Fibroblast of villous mesenchyme (primary cell): ENCODE results near the gene SLC30A3. TPM values are rescaled to one million over a fixed set of nuclear protein-coding genes. Genes with fewer than 3 reads are reported as not detected.

ENCODE experiments used
- DNase-seq: peaks from one replicate; pipeline ENCODE4 v3.0.0-alpha.2; 2010; ENCODE audit warnings: low read depth
- H3K4me3 ChIP-seq: 2 replicates; pipeline ENCODE4 v1.5.1; 2011; ENCODE audit warnings: low read depth, mild to moderate bottlenecking, low read length
- total RNA-seq: library from RNA; depleted of rRNA; stranded (reverse); fragments of >200 nt; gene quantifications from 2 replicates; pipeline ENCODE4 v1.2.3, GENCODE V29; 2012
- TF ChIP-seq, protein P1 (sequence below): IDR thresholded peaks from 2 replicates; pipeline ENCODE4 v1.5.1; 2012; ENCODE audit warnings: low read depth, mild to moderate bottlenecking, low read length; ENCODE audit not compliant: insufficient read depth

Gene SLC30A3
- total RNA-seq, 1 donor: not detected

DNA sequence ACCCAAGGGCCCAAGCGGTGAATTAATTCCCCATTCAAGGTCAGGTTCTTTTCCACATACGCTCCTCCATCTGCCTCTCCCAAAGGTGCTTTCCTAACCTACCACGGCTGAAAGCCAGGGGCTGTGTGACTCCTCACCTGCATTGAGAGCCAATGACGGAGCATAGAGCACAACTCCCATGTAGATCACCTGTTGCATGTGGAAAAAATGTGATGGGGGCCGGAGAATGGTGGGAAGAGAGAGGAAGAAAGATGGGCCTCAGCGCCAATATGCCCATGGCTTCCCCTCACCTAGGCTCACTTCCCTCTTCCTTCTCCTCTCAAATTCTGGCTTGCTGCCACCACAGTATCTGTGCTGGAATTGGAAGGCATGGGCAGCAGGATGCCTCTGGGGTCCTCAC is 56.5 kb downstream of the SLC30A3 start:
- DNase-seq: no peak
- TF ChIP-seq, protein P1, sequence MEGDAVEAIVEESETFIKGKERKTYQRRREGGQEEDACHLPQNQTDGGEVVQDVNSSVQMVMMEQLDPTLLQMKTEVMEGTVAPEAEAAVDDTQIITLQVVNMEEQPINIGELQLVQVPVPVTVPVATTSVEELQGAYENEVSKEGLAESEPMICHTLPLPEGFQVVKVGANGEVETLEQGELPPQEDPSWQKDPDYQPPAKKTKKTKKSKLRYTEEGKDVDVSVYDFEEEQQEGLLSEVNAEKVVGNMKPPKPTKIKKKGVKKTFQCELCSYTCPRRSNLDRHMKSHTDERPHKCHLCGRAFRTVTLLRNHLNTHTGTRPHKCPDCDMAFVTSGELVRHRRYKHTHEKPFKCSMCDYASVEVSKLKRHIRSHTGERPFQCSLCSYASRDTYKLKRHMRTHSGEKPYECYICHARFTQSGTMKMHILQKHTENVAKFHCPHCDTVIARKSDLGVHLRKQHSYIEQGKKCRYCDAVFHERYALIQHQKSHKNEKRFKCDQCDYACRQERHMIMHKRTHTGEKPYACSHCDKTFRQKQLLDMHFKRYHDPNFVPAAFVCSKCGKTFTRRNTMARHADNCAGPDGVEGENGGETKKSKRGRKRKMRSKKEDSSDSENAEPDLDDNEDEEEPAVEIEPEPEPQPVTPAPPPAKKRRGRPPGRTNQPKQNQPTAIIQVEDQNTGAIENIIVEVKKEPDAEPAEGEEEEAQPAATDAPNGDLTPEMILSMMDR: no peak
- H3K4me3 ChIP-seq: no peak overlapping the region

DNA sequence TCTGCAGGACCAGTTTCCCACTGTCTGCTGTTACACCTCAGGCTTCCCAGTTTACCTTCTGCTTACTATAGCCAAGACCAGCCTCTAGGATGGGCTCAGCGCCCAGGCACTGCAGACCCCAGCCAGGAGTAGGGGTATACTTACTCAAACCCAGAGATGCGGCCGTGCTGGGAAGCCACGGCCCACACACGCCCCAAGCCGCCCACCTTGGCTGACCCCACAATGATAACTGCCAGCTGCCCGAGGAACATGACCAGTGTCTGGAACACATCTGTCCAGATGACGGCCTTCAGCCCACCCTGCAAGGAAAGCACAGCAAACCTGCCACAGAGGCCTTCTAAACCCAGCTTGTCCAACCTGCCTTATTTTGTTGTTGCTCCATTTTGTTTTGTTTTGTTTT is 57.6 kb downstream of the SLC30A3 start:
- no peak for DNase-seq
- TF ChIP-seq, protein P1: no peak
- H3K4me3 ChIP-seq: no peak overlapping the region

DNA sequence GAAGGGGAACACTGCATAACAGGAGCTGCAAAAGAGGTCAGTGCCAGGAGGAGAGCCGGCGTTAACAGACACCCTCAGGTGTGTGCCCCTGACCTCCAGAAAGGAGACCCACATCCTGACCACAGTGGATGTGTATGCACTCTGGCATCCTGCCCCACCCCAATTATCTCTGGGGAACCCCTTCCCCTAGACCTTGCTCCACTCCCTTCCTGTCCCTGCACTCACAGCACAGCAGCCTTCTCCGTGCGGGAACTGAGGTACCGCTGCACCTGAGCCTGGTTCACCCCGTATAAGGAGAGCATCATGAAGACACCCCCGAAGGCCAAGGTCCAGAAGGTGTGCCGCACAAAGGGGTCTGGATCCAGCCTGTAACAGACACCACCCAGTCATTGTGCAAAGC is 58.3 kb downstream of the SLC30A3 start:
- no peak for DNase-seq
- no peak overlapping the region for H3K4me3 ChIP-seq
- TF ChIP-seq, protein P1: no peak

DNA sequence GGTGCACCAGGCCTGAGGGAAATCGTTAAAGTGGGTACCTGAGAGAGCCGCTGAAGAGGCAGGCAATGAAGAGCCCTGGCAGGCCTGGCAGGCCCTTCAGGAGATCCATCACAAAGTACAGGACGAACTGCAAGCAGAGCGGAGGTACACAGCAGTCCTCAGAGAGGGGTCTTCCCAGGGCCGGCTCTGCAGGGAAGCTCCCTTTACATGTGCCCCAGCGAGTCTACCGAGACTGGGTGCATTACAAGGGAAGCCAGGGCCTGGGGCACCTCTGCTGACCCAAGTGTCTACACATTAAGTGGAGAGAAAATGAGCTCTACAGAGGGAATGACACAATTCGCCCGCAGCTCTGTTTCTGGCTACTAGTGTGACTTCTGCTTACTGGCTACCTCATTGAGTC is 59.1 kb downstream of the SLC30A3 start:
- no peak overlapping the region for H3K4me3 ChIP-seq
- TF ChIP-seq, protein P1: no peak
- DNase-seq: no peak

Other genes starting within 250 kb of the SLC30A3 start
- gene TMEM214, start 230.1 kb downstream of the SLC30A3 start, total RNA-seq: 57.7 and 70.4 TPM in 2 replicates
- gene AGBL5, start 211.4 kb downstream of the SLC30A3 start, total RNA-seq: 27.7 and 35.0 TPM in 2 replicates
- 239 and 282 TPM in 2 replicates for gene OST4, start 191.4 kb downstream of the SLC30A3 start, total RNA-seq
- gene EMILIN1, start 184.4 kb downstream of the SLC30A3 start, total RNA-seq: 144 and 160 TPM in 2 replicates
- gene KHK, start 176.3 kb downstream of the SLC30A3 start, total RNA-seq: 0.97 and 1.3 TPM in 2 replicates
- gene CGREF1, start 143.9 kb downstream of the SLC30A3 start, total RNA-seq: under 0.01 TPM in 2 replicates
- under 0.01 TPM in 1 of 2 replicates, not detected in the other for gene ABHD1, start 139.2 kb downstream of the SLC30A3 start, total RNA-seq
- gene PREB, start 128.4 kb downstream of the SLC30A3 start, total RNA-seq: 39.3 and 45.3 TPM in 2 replicates
- not detected in 2 replicates for gene PRR30, start 123.6 kb downstream of the SLC30A3 start, total RNA-seq
- not detected in 2 replicates for gene TCF23, start 114.0 kb downstream of the SLC30A3 start, total RNA-seq
- 159 and 166 TPM in 2 replicates for gene ATRAID, start 51.0 kb downstream of the SLC30A3 start, total RNA-seq
- 20.9 and 25.9 TPM in 2 replicates for gene SLC5A6, start 50.8 kb downstream of the SLC30A3 start, total RNA-seq
- 32.4 and 43.8 TPM in 2 replicates for gene CAD, start 45.7 kb downstream of the SLC30A3 start, total RNA-seq
- not detected in 2 replicates for gene DNAJC5G, start 12.4 kb upstream of the SLC30A3 start, total RNA-seq
- gene TRIM54, start 19.4 kb upstream of the SLC30A3 start, total RNA-seq: not detected in 2 replicates
- 0.43 and 0.64 TPM in 2 replicates for gene UCN, start 45.4 kb upstream of the SLC30A3 start, total RNA-seq
- gene MPV17, start 60.0 kb upstream of the SLC30A3 start, total RNA-seq: 57.0 and 73.8 TPM in 2 replicates
- gene GTF3C2, start 93.7 kb upstream of the SLC30A3 start, total RNA-seq: 30.9 and 36.7 TPM in 2 replicates
- gene EIF2B4, start 107.3 kb upstream of the SLC30A3 start, total RNA-seq: 28.9 and 29.3 TPM in 2 replicates
- 166 and 169 TPM in 2 replicates for gene SNX17, start 107.6 kb upstream of the SLC30A3 start, total RNA-seq
- 11.7 and 11.9 TPM in 2 replicates for gene ZNF513, start 117.7 kb upstream of the SLC30A3 start, total RNA-seq
- gene PPM1G, start 146.5 kb upstream of the SLC30A3 start, total RNA-seq: 60.6 and 63.9 TPM in 2 replicates
- gene NRBP1, start 165.6 kb upstream of the SLC30A3 start, total RNA-seq: 110 and 125 TPM in 2 replicates
- not detected in 2 replicates for gene KRTCAP3, start 179.3 kb upstream of the SLC30A3 start, total RNA-seq
- 18.0 and 18.1 TPM in 2 replicates for gene IFT172, start 226.7 kb upstream of the SLC30A3 start, total RNA-seq
- gene FNDC4, start 232.2 kb upstream of the SLC30A3 start, total RNA-seq: 8.6 and 11.6 TPM in 2 replicates
- gene GCKR, start 233.8 kb upstream of the SLC30A3 start, total RNA-seq: 0.32 TPM in 1 of 2 replicates, not detected in the other